Left forelimb (tissue), 1 donor: ENCODE data around the gene ESD.
"Not testable (repeated sequence)": the region's sequence is repeated elsewhere in the genome, so short reads cannot be mapped to it uniquely, and the experiment has no call there.

Experiments
- DNase-seq: peaks from one replicate; pipeline ENCODE4 v3.0.0-alpha.2; 2018; ENCODE audit warnings: low spot score

ESD gene

GRCh38 chr13:46783504-46783903 lies 13.5 kb downstream of the ESD start:
- no peak for DNase-seq

GRCh38 chr13:46782691-46783090 lies 14.3 kb downstream of the ESD start:
- DNase-seq, result no peak

GRCh38 chr13:46782066-46782465 lies 14.9 kb downstream of the ESD start:
- DNase-seq, result no peak

- DNase-seq, result no peak
These were observed 18.1 kb downstream of the ESD start for GRCh38 chr13:46778890-46779289.

GRCh38 chr13:46778095-46778494 lies 18.9 kb downstream of the ESD start:
- no peak for DNase-seq

GRCh38 chr13:46775385-46776107 lies 21.4 kb downstream of the ESD start:
- DNase-seq, result no peak

- no peak for DNase-seq
These were observed 23.4 kb downstream of the ESD start for GRCh38 chr13:46773541-46773940.

- no peak for DNase-seq
These were observed 25.3 kb downstream of the ESD start for GRCh38 chr13:46771693-46772092.

- not testable (repeated sequence) for DNase-seq
These were observed 27.0 kb downstream of the ESD start for GRCh38 chr13:46769925-46770324.

- no peak for DNase-seq
These were observed 35.1 kb downstream of the ESD start for GRCh38 chr13:46761866-46762265.

- no peak for DNase-seq
These were observed 35.8 kb downstream of the ESD start for GRCh38 chr13:46761174-46761573.

- no peak for DNase-seq
These were observed 37.1 kb downstream of the ESD start for GRCh38 chr13:46759846-46760245.

GRCh38 chr13:46757640-46758039 lies 39.3 kb downstream of the ESD start:
- no peak for DNase-seq

- no peak for DNase-seq
These were observed 40.0 kb downstream of the ESD start for GRCh38 chr13:46756977-46757376.

- not testable (repeated sequence) for DNase-seq
These were observed 41.5 kb downstream of the ESD start for GRCh38 chr13:46755508-46755907.

- DNase-seq, result no peak
These were observed 42.1 kb downstream of the ESD start for GRCh38 chr13:46754812-46755211.

GRCh38 chr13:46753917-46754316 lies 43.0 kb downstream of the ESD start:
- DNase-seq, result no peak

GRCh38 chr13:46753137-46753536 lies 43.8 kb downstream of the ESD start:
- DNase-seq, result no peak

GRCh38 chr13:46751811-46752635 lies 44.9 kb downstream of the ESD start:
- no peak for DNase-seq

GRCh38 chr13:46749951-46750350 lies 47.0 kb downstream of the ESD start:
- DNase-seq, result no peak

- DNase-seq, result no peak
These were observed 48.7 kb downstream of the ESD start for GRCh38 chr13:46748300-46748699.

- DNase-seq, result no peak
These were observed 49.7 kb downstream of the ESD start for GRCh38 chr13:46747031-46747820.

- no peak for DNase-seq
These were observed 51.3 kb downstream of the ESD start for GRCh38 chr13:46745706-46746105.
